Parathyroid adenoma (tissue), 2 donors: ENCODE measurements around the gene PFKFB4.

ENCODE experiments used
- H2AFZ ChIP-seq: fragments of 300-600 bp; sonication (generic); one replicate; pipeline ENCODE4 v1.7.0; 2017; ENCODE audit warnings: antibody characterized with exemption, mild to moderate bottlenecking
- H3K27ac ChIP-seq: fragments of 300-600 bp; sonication (generic); one replicate; pipeline ENCODE4 v1.7.0; 2017
- H3K27me3 ChIP-seq: fragments of 300-600 bp; sonication (generic); one replicate; pipeline ENCODE4 v1.7.0; 2017; ENCODE audit warnings: low read length; ENCODE audit not compliant: control insufficient read depth, insufficient read depth
- H3K36me3 ChIP-seq: fragments of 300-600 bp; sonication (generic); one replicate; pipeline ENCODE4 v1.7.0; 2017; ENCODE audit warnings: low read length; ENCODE audit not compliant: control insufficient read depth, insufficient read depth
- H3K4me1 ChIP-seq: fragments of 300-600 bp; sonication (generic); one replicate; pipeline ENCODE4 v1.7.0; 2017; ENCODE audit warnings: control low read depth
- H3K4me2 ChIP-seq: fragments of 300-600 bp; sonication (generic); one replicate; pipeline ENCODE4 v1.7.0; 2017; ENCODE audit warnings: low read length
- H3K4me3 ChIP-seq: fragments of 300-600 bp; sonication (generic); one replicate; pipeline ENCODE4 v1.7.0; 2017; ENCODE audit warnings: low read depth, low read length
- H3K79me2 ChIP-seq: fragments of 300-600 bp; sonication (generic); one replicate; pipeline ENCODE4 v1.7.0; 2017; ENCODE audit warnings: control low read depth
- H3K9ac ChIP-seq: fragments of 300-600 bp; sonication (generic); one replicate; pipeline ENCODE4 v1.7.0; 2017; ENCODE audit warnings: mild to moderate bottlenecking
- H3K9me3 ChIP-seq: fragments of 300-600 bp; sonication (generic); one replicate; pipeline ENCODE4 v1.7.0; 2017; ENCODE audit warnings: low read length; ENCODE audit not compliant: control insufficient read depth
- CTCF ChIP-seq: fragments of 300-600 bp; sonication (generic); IDR thresholded peaks from one replicate; pipeline ENCODE4 v1.7.0; 2017; ENCODE audit warnings: antibody characterized with exemption, mild to moderate bottlenecking
- donor health status: primary hyperparathyroidism.

Gene PFKFB4

GRCh38 chr3:48528048-48528447, 28.6 kb downstream of the PFKFB4 start:
- H3K79me2 ChIP-seq = no peaks in the 10 kb centered on the region
- no peak overlapping the region for H3K4me2 ChIP-seq
- no peak overlapping the region for H3K9ac ChIP-seq
- no peaks in the 10 kb centered on the region for H3K36me3 ChIP-seq
- H3K4me1 ChIP-seq = no peaks in the 10 kb centered on the region
- no peaks in the 10 kb centered on the region for H3K27me3 ChIP-seq
- H3K9me3 ChIP-seq = no peaks in the 10 kb centered on the region
- H2AFZ ChIP-seq = no peak overlapping the region
- no peak for TF ChIP-seq CTCF
- no peak overlapping the region for H3K4me3 ChIP-seq
- H3K27ac ChIP-seq = no peak overlapping the region

GRCh38 chr3:48524970-48525369, 31.6 kb downstream of the PFKFB4 start:
- Histone ChIP-seq H3K9me3 (no peaks in the 10 kb centered on the region), H3K36me3 (no peaks in the 10 kb centered on the region), H3K9ac (no peak overlapping the region), H3K27me3 (no peaks in the 10 kb centered on the region), H3K27ac (no peak overlapping the region), H3K4me2 (no peak overlapping the region), H3K79me2 (no peaks in the 10 kb centered on the region), H2AFZ (no peak overlapping the region), H3K4me1 (no peaks in the 10 kb centered on the region), H3K4me3 (no peak overlapping the region)
- no peak for TF ChIP-seq CTCF

GRCh38 chr3:48521635-48522034, 35.0 kb downstream of the PFKFB4 start:
- Histone ChIP-seq H3K9ac (no peak overlapping the region), H3K9me3 (no peaks in the 10 kb centered on the region), H3K4me1 (no peaks in the 10 kb centered on the region), H3K4me3 (no peak overlapping the region), H2AFZ (no peak overlapping the region), H3K27ac (no peak overlapping the region), H3K4me2 (no peak overlapping the region), H3K27me3 (no peaks in the 10 kb centered on the region), H3K79me2 (no peaks in the 10 kb centered on the region), H3K36me3 (no peaks in the 10 kb centered on the region)
- no peak for TF ChIP-seq CTCF

GRCh38 chr3:48519277-48519643, 37.3 kb downstream of the PFKFB4 start:
- Histone ChIP-seq H3K4me2 (no peak overlapping the region), H3K79me2 (no peaks in the 10 kb centered on the region), H3K9me3 (no peaks in the 10 kb centered on the region), H2AFZ (no peak overlapping the region), H3K4me1 (no peaks in the 10 kb centered on the region), H3K4me3 (no peak overlapping the region), H3K27me3 (no peaks in the 10 kb centered on the region), H3K36me3 (no peaks in the 10 kb centered on the region), H3K9ac (no peak overlapping the region), H3K27ac (no peak overlapping the region)
- TF ChIP-seq CTCF = no peak

GRCh38 chr3:48518638-48519276, 37.8 kb downstream of the PFKFB4 start:
- no peak overlapping the region for H3K27ac ChIP-seq
- H3K79me2 ChIP-seq = no peaks in the 10 kb centered on the region
- H3K4me3 ChIP-seq = no peak overlapping the region
- H3K9ac ChIP-seq = no peak overlapping the region
- no peak for TF ChIP-seq CTCF
- no peak overlapping the region for H2AFZ ChIP-seq
- no peaks in the 10 kb centered on the region for H3K36me3 ChIP-seq
- H3K4me2 ChIP-seq = no peak overlapping the region
- no peaks in the 10 kb centered on the region for H3K4me1 ChIP-seq
- H3K9me3 ChIP-seq = no peaks in the 10 kb centered on the region
- no peaks in the 10 kb centered on the region for H3K27me3 ChIP-seq
